ENCODE results near the gene CYP4F8.
"Not testable (repeated sequence)": the region's sequence is repeated elsewhere in the genome, so short reads cannot be mapped to it uniquely, and the experiment has no call there.

GRCh38 chr19:15592506-15592905 lies 22.5 kb upstream of the CYP4F8 start:
- TF ChIP-seq CTCF (IDR thresholded peaks at IDR 0.05; ENCODE audit: low read depth, low read length, missing input control); EGR1 (IDR thresholded peaks at IDR 0.05; ENCODE audit: low read depth in 2 of 2): not testable (repeated sequence)

All from liver (tissue), 3 donors.